ENCODE measurements around the gene GSG1L.
"Not testable (repeated sequence)": the region's sequence is repeated elsewhere in the genome, so short reads cannot be mapped to it uniquely, and the experiment has no call there.

Gene GSG1L

GRCh38 chr16:27747946-27748345, 315.6 kb downstream of the GSG1L start:
- DNase-seq: no peak

GRCh38 chr16:27746076-27746855, 317.2 kb downstream of the GSG1L start:
- no peak for DNase-seq

- DNase-seq: no peak
Measured at GRCh38 chr16:27745348-27745747, 318.2 kb downstream of the GSG1L start.

GRCh38 chr16:27743963-27744362, 319.6 kb downstream of the GSG1L start:
- no peak for DNase-seq

- not testable (repeated sequence) for DNase-seq
Measured at GRCh38 chr16:27743001-27743400, 320.5 kb downstream of the GSG1L start.

GRCh38 chr16:27742333-27742732, 321.2 kb downstream of the GSG1L start:
- DNase-seq: no peak

GRCh38 chr16:27740496-27741201, 322.9 kb downstream of the GSG1L start:
- DNase-seq: no peak

- no peak for DNase-seq
Measured at GRCh38 chr16:27739606-27740357, 323.7 kb downstream of the GSG1L start.

- no peak for DNase-seq
Measured at GRCh38 chr16:27738596-27738995, 324.9 kb downstream of the GSG1L start.
